Activated CD8-positive, alpha-beta memory T cell treated with anti-CD3 and anti-CD28 coated beads, Interleukin-2, amount 50 U/mL, for 48 hours (primary cell): ENCODE data around the gene NUP210L.
"Not testable (repeated sequence)": the region's sequence is repeated elsewhere in the genome, so short reads cannot be mapped to it uniquely, and the experiment has no call there.

ENCODE experiments used
- DNase-seq: peaks from one replicate; pipeline ENCODE4 v3.0.0-alpha.2; 2020

Gene NUP210L

DNA sequence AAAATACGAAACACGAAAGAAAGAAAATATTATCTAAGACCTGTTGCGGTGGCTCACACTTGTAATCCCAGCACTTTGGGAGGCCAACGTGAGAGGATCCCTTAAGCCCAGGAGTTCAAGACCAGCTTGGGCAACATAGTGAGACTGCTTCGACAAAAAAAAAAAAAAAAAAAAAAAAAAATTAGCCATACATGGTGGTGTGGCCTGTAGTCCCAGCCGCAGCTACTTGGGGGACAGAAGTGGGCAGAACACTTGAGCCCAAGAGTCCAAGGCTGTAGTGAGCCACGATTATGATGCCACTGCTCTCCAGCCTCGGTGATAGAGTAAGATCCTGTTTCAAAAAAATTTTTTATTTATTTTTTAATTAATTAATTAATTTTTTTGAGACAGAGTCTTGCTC lies 167.3 kb downstream of the NUP210L start:
- DNase-seq, result no peak

DNA sequence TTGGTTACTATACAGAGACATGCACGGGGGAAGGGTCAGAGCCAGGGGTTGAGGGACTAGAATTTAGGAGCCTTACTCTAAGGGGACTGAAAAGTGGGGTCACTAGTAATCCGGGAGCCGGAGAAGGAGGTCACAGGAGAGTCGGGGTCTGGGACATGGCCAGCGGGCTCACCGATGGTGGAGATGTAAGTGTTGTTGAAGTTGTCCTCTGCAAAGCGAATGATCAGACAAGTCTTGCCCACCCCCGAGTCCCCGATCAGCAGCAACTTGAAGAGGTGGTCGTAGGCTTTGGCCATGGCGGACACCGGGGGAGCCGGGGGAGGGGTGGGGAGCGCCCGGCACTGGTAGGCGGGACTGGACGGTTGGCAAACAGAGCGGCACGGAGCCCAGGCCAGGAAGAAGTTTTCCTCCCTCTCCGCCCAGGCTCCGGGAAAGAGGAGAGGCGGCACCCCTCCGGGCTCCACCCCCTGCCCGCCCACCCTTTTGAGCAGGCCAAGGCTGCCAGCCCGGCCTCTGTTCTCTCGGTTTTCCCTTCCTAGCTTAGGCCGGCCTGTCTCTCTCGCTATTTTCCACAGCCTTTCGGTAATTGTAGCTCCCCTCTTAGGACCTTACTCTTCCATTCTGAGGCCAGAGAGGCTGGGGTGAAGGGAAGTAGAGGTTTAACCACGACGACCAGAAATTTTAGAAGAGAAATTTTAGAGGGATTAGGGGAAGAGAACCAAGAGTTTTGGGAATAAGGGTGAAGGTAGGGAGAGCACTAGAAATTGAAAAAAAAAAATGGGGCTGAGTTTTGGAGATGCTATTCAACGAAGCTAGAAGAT lies 168.7 kb downstream of the NUP210L start, which contains the start of gene RAB13:
Gene RAB13 (minus strand): TSS at position 399 of the 821 bp plus-strand sequence. CDS start 103 bp downstream, at position 296.
- no peak for DNase-seq

DNA sequence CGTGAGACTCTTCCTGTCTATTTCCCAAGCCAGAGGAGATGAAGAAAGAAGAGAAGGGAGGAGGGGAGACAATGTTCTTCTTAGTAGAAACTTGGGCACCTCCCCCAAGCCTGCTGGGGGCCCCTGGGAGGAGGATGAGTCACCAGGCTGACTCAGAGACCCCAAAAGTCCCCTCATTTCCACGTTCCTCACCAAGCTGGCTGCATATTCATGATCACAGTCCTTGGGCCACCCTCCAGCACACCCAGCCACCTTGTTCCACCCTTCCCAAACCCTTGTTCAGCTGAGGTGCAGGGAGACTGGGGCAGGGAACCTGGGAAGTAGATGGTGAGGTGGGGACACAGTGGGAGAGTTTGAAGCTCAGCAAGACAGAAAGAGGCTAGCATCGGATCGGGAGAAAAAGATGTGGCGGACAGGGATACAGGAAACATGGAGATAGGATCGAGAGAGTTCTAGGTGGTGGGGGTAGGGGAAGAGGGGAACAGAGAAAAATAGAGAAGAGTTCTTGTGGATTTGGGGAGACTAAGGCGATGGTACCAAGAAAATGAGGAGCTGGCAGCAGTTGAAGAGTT lies 169.4 kb downstream of the NUP210L start:
- DNase-seq, result no peak

DNA sequence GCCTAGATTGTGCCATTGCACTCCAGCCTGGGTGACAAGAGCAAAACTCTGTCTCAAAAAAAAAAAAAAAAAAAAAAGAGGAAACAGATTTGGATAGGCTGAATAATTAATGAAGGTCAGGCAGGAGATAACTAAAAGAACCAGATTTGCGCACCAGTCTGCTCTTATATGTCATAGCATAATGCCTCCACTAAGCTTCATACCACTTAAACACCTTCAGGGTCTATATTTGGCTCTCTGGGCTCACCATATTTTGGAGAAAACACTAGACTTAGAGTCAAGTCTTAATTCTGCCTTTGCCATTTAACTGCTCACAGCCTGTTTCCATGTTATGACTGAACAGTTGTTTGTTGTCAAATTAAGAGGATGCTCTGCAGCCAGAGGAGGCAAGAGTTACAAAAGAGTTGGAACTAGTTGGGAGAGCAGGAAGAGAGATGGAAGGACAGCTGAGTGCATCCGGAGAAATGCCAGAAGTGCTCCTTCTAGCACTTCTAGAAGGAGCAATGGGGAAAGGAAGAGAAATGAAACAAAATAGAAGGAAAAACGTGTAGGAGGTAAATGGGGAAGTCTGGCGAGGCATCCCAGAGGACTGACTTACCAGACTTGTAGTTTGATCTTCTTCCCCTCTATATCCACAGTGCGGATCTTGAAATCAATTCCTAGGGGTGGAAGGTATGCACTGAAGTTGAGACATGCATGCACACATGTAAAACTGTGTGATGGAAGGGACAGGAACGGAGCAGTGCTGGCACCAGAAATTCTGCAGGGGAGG lies 170.6 kb downstream of the NUP210L start:
- DNase-seq, result no peak

DNA sequence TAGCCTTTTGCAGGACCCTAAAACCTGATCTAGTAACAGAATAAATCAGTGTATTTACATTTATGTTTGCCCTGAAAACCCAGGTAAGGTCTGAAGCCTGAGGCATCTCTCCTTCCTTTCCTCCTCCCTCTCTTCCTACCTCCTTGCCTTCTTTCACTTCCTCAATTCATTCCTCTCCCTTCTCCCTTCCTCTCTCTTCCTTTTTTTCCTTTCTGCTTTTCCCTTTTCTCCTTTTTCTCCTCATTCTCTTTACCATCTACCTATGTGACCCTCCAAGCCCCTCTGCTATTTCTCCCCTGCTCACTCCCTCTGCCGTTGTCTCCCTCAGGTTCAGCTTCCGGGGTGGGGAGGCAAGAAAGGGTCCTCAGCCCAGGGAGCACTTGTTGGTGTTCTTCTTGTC lies 173.1 kb downstream of the NUP210L start:
- not testable (repeated sequence) for DNase-seq

DNA sequence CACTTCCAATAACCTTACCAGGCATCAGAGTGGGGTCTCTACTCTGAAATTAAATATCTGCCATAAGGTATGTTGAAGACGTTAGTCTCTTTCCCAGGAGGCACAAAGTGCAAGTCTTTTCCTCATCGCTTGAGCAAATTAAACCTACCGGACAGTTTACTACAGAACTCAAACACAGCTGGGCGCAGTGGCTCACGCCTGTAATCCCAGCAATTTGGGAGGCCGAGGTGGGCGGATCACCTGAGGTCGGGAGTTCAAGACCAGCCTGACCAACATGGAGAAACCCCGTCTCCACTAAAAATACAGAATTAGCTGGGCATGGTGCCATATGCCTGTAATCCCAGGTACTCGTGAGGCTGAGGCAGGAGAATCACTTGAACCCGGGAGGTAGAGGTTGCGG lies 175.8 kb downstream of the NUP210L start:
- not testable (repeated sequence) for DNase-seq

DNA sequence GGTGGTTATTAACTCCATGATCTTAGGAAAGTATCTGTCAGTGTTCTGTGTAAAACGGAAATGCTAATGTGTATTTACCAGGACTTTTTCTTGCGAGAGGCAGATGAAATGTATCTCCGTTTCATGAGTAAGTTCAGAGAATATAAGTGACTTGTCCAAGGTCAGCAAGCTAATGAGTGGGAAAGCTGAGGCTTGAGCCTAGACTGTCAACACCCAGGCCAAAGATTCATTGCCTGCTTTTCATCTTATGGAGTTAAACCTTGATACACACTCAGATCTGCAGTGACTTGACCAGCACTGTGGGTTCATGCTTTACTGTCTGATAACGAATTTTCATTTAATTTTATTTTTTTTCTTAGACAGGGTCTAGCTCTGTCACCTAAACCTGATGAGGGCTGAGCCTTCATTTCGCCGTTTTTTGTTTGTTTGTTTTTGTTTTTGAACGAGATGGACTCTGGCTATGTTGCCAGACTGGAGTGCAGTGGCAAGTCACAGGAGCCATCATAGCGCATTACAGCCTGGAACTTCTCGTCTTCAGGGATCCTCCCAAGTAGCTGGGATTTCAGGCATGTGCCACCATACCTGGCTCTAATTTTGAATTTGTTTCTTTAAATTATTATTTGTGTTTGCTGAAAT lies 176.5 kb downstream of the NUP210L start:
- no peak for DNase-seq

DNA sequence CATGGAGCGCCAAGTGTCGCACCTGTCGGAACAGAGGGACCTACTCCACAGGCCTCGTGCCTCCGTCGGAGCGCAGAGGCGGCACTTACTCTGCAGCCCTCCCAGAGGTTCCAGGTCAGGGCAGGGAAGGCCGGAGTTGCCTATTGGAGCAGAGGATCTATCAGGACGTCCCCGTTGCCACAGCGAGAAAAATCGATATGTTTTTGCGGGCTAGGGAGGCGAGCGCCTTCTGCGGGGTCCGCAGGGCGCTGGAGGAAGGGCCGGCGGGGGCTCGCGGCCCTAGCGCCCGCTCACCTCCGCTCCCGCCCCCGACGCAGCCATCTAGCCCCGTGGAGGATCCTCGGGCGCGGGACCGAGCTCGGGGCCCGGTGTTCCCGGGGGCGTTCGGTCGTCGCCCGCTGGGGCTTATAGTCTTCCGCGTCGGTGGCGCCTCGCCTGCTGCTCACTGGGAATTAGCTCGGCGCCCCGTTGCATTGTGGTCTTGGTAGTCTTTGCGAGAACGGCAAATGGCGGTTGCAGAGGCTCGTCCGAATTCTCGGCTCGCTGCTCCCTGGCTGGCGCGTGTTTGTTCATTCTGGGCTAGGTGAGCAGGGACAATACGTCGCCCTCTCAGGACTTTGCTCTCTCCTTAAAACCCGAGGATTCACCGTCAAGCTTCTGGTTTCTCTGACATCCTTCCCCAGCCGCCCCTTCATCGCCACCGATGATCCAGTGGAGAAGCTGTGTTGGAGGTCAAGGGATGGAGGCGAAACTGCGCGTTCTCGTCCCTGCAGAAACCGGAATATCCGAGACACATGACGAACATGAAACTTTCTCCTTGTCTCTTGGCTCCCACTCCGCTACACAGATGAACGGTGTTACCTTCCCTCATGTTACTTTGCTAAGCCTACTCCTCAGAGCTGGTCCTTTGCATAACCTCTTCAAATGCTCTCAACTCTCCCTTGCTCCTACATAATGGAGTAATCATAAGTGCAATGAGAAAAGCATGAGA lies 177.3 kb downstream of the NUP210L start, which contains the start of gene JTB:
Gene JTB (minus strand): TSS at position 425 of the 991 bp plus-strand sequence. CDS start 422 bp downstream, at position 3.
- DNase-seq, result peak; percentile 90

DNA sequence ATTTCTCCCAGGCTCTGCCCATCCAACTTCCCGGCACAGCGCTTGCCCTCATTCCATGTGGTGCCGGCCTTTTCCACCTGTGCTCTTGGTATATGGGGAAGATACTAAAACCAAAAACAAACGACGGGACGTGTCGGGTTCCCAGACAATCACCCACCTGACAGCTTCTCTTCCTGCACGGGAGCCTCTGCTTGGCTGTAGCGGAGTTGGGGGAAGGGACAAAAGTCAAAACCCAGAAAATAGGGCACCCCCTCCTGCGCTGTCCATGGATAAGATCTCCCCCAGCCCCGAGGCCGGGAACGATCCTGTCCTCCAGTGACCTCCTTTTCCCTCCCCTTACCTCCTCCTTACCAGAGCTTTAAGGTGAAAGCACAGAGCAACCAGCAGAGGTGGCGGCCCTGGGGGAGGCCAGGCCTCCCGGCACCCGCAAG lies 178.0 kb downstream of the NUP210L start:
- DNase-seq, result no peak

DNA sequence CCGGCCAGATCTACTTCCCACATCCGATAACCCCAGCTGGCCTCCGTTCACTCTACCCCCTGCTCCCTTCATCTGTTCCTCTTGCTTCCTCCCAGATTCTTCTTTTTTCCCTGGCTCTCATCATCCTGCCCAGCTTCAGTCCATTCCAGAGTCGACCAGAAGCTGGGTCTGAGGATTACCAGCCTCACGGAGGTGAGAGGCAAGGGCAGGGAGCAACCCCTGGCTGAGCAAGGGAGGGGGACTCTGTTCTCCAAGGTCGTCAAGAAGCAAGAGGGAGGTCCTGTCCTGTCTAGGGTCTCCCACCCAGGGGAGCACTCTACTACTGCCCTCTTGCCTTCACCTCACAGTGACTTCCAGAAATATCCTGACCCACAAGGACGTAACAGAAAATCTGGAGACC lies 181.3 kb downstream of the NUP210L start:
- DNase-seq, result no peak

DNA sequence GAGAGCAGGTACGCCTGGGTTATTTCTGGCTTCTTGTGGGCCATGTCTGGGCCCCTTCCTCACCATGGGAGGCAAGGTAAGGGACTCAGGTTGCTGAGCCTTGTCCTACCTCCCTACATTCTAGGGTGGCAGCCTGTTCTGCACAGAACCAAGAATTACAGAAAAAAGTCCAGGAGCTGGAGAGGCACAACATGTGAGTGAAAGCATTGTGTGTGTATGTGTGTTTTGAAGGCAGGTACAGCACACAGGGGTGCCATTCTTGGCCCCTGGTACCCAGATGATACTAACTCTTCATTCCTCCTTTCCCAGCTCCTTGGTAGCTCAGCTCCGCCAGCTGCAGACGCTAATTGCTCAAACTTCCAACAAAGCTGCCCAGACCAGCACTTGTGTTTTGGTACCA lies 181.8 kb downstream of the NUP210L start:
- DNase-seq, result no peak

DNA sequence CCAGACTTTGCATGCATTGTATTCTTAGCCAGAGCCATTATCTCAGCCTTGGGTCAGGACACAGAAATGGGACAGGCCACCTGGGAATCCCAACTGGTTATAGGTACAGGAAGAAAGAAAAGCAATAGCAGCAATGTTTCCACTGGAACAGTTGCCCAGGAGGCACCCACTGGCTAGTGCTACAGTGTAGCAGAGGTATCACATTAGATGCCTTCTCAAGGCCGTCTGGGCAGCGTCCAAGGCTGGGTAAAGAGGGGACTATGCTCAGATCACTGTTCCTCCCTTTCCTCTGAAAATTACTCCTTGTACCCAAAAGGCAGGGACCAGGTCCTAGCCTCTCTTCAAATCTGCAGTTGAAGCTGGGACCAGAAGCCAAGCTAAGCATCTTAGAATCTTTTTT lies 184.5 kb downstream of the NUP210L start:
- no peak for DNase-seq

DNA sequence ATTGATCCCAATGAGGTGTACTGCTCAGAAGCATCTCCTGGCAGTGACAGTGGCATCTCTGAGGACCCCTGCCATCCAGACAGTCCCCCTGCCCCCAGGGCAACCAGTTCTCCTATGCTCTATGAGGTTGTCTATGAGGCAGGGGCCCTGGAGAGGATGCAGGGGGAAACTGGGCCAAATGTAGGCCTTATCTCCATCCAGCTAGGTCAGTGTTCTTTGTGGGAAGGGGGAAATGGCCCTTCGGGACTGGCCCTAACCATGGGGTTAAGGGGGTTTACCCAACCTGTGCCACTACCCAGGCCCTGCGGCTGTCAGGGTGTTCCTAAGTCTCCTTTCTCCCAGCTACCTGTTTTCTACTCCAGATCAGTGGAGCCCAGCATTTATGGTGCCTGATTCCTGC lies 185.9 kb downstream of the NUP210L start:
- DNase-seq, result no peak

DNA sequence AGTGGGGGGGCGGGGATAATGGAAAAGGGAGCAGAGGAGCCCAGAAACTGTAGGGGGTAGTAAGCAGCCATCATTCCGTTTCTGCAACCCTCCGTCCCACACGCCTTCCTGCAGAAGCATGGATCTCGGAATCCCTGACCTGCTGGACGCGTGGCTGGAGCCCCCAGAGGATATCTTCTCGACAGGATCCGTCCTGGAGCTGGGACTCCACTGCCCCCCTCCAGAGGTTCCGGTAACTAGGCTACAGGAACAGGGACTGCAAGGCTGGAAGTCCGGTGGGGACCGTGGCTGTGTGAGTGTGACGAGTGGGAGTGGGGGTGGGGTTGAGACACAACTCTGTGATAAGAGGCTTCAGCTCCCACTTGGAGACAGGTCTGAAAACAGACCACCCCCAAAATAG lies 186.5 kb downstream of the NUP210L start:
- DNase-seq, result no peak

DNA sequence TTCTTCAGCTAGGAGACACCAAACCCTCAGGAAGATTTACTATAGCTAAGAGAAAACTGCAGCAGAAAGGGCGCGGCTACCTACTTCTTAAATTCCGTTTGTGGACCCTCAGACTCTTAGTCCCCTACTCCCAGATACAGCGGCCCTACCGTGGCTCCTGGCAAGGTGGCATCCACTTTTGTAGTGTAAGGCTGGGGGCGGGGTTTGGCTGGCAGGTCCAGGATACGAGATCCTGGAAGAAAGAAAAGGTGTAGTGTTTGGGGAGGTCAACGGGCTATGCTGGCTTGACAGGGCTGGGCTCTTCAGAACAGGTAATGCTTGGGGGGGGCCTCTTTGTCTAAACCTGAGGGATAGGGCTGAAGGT lies 186.9 kb downstream of the NUP210L start:
- no peak for DNase-seq

DNA sequence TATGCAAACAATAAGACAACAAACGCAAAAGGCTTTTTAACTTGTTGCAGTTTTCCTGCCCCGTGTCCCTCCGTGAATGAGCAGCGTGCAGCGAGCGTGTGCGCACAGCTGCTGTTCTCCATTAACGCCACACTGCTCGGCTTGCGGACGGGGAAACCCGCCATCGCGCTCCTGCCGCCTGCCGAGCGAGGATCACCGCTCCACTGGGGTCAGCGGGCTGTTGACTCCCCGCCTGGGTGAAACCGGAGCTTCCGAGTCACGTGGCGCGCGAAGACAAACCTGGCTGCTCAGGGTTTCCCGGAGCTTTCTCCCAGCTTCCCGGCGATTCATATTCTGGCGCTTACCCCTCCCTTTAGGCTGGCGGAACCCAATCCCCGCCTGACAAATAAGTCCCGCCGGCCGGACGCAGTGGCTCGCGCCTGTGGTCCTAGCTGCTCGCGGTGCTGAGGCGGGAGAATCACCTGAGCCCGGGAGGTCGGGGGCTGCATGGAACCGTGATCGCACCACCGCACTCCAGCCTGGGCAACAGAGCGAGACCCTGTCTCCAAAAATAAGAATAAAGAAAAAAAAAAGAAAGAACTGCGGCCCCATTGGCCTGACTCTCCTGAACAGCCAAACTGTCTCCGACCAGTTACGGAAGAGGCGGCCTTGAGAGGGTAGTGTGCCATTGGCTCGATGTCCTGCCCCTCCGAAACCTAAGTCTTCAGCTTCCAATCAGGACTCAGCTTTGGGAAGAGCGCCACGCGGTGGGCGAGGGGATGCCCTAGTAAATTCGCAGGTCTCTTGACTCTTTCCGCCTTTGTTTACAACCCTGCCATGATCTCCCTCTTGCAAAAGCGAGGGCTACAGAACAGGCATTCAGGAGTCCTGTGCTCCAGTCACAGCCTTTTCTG lies 187.5 kb downstream of the NUP210L start, which contains the start of gene CREB3L4:
Gene CREB3L4 (plus strand): TSS at position 796 of the 893 bp plus-strand sequence. CDS start 624 bp downstream, outside the sequence.
- peak; percentile 86 for DNase-seq

DNA sequence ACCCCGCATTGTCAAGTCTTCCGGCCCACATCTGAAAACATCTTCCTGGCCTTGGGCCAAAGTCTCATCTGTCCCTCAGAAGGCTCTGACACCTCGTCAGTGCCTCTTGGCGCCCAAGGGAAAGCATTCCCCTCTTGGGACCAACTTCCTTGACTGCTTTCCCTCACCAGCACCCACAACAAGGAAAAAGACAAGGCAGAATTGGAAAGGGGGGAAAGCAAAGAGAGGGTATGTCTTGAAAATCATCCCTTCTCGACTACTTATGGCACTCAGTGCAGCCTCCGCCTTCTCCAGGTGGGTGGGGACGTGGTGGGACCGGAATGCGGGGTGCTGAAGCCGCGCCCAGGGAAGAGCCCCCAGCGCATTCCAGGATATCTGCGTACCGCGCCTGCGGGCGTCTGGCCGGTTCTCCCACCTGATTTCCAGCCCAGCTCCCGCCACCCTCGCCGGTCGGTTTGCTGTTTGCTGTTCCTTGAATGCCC lies 191.0 kb downstream of the NUP210L start:
- no peak for DNase-seq

DNA sequence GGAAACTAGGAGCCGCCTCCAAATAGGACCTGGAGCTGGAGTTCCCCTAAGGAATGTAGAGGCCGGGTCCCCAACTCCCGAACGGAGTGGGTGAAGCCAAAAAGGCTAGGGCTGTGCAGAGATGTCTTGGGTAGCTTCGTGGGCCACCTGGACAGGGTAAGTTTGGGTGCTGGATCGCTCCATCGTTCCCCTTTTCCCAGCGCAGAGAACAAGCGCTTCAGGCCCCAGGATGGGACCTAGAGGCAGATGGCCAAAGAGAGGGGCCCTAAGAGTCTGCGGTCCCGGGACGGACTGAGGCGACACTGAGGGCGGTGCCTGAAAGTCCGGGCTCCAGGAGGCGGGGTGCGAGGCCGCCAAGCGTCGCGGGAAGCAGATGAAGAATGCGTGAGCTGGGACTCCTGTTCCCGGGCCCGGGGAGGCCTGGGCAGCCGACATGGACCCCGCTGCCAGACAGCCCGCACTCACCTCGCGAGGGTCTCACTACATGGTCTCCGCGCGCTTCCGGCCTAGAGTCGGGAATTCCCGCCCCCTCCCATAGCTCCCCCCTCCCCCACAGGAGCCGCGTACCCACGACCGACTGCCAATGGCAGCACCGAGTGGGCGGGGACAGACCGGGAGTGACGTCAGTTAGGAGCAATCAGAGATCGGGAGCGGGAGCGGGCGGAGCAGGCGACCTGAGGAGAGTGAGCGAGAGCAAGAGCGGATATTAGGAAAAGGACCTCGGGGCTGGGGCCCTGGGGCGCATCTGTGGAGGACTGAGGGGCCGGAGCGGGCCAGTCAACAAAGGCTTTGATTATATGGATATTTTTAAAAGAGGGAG lies 191.6 kb downstream of the NUP210L start, which contains the start of gene SLC39A1:
Gene SLC39A1 (minus strand): TSS at position 508 of the 820 bp plus-strand sequence. CDS start 822 bp downstream, outside the sequence.
- peak; percentile 95 for DNase-seq
